Gastrocnemius medialis (tissue), 4 donors: ENCODE data around the gene INF2.
A peak's percentile ranks its signal among the peaks of the same experiment; 100 is the strongest.

Source experiments
- CTCF ChIP-seq, 5 experiments: fragments of 450-650 bp in 3 of 5; fragments of 200-600 bp in 2 of 5; sonication (generic) in 2 of 5; IDR thresholded peaks in 4 of 5; conservative IDR thresholded peaks in 1 of 5; 1 replicate in 4 of 5; 2 replicates in 1 of 5; pipeline ENCODE4 v1.5.1; 2016 to 2019; ENCODE audit warnings: antibody characterized with exemption in 5 of 5, mild to moderate bottlenecking in 3 of 5, moderate library complexity in 3 of 5
- POLR2A ChIP-seq, 2 donors: fragments of 450-650 bp; IDR thresholded peaks; one replicate each; pipeline ENCODE4 v1.6.1; 2017; ENCODE audit warnings: antibody characterized with exemption in 2 of 2, mild to moderate bottlenecking in 2 of 2, moderate library complexity in 2 of 2

DNA sequence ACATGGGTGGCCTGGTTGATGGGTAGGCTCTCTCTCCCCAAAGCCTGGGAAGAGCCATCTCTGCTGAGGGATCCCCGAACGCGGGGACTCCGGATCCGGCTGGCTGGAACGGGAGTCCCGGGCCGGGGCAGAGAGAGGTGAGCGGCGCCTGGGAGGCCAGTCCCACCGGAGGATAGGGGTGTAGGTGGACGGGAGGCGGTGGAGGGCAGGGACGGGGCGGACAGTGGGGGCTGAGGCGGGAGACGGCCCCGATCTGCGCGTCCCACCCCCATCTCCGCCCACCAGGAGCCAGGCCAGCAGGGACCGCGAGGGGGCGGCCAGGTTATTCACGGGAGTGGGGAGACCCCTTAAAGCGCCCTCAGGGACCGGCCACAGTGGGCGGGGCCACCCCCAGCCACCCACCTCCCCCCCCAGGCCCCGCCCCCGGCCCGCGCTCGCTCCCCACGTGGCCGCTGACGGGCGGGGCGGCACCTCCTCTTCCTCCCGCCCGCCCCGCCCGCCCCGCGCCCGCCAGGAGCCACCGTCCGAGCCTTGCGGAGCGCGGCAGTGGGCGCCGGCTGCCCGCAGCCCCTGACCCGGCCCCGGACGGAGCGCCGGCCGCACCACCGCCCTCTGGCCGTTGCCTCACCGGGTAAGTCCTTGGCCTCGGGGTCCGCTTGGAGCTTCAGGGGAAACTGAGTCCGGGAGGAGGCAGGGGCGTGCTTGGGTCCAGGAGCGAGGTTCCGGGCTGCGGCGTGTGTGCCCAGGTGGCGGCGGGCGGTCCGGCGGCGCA is at the start of gene INF2:
- TF ChIP-seq CTCF (IDR thresholded peaks at IDR 0.05 in 4 of 5, conservative IDR thresholded peaks at IDR 0.05 in 1 of 5) (no peak), POLR2A (IDR thresholded peaks at IDR 0.05) (peak; percentile 31 to 43)
